Fibroblast of lung (primary cell): ENCODE results near the gene EDRF1.

Source experiments
- EZH2 ChIP-seq: IDR thresholded peaks from 2 replicates; pipeline ENCODE4 v1.5.1; 2012; ENCODE audit warnings: low read length, control low read depth, mild to moderate bottlenecking; ENCODE audit errors: missing control alignments
- TF ChIP-seq, protein P1 (sequence below), 2 donors: IDR thresholded peaks in 1 of 2; conservative IDR thresholded peaks in 1 of 2; 1 replicate in 1 of 2; 2 replicates in 1 of 2; pipeline ENCODE4 v1.5.1; 2011 to 2012; ENCODE audit warnings: low read length in 2 of 2, control low read depth in 1 of 2, inconsistent platforms in 1 of 2, low read depth in 1 of 2, mild to moderate bottlenecking in 1 of 2

DNA sequence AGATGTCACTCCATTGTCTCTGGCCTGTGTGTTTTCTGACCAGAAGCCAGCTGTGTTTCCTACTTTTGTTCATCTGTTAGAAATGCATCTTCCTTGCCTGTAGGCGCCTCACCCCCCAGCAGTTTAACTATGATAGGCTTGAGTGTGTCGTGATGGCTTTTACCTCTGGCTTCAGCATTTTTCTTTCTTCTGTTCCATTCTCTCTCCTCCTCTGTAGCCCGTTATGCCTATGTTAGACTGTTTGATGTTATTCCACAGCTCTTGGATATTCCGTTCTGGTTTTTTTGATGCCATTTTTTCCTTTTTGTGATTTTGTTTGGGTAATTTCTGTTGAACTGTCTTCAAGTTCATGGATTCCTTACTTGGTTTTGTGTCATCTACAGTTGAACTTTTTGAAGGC lies 38.2 kb downstream of the EDRF1 start:
- TF ChIP-seq, protein P1, sequence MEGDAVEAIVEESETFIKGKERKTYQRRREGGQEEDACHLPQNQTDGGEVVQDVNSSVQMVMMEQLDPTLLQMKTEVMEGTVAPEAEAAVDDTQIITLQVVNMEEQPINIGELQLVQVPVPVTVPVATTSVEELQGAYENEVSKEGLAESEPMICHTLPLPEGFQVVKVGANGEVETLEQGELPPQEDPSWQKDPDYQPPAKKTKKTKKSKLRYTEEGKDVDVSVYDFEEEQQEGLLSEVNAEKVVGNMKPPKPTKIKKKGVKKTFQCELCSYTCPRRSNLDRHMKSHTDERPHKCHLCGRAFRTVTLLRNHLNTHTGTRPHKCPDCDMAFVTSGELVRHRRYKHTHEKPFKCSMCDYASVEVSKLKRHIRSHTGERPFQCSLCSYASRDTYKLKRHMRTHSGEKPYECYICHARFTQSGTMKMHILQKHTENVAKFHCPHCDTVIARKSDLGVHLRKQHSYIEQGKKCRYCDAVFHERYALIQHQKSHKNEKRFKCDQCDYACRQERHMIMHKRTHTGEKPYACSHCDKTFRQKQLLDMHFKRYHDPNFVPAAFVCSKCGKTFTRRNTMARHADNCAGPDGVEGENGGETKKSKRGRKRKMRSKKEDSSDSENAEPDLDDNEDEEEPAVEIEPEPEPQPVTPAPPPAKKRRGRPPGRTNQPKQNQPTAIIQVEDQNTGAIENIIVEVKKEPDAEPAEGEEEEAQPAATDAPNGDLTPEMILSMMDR (conservative IDR thresholded peaks at IDR 0.05 in 1 of 2, IDR thresholded peaks at IDR 0.05 in 1 of 2; ENCODE audit: low read depth in 1 of 2, low read length in 2 of 2) = no peak
- no peak for TF ChIP-seq EZH2
